H1 (cell line): ENCODE results near the gene RASGEF1C. TPM values are rescaled to one million over a fixed set of nuclear protein-coding genes. Genes with fewer than 3 reads are reported as not detected.

Experiments
- CTCF ChIA-PET: fragments of 300-600 bp; sonication (Branson Sonifier 250); formaldehyde crosslinking; loops from one replicate; lab custom pipeline; 2021; ENCODE audit not compliant: partially characterized antibody; lab: Charles Lee
- POLR2A ChIA-PET: fragments of 300-600 bp; sonication (Branson Sonifier 250); formaldehyde crosslinking; loops from one replicate; lab custom pipeline; 2021; ENCODE audit warnings: inconsistent platforms; ENCODE audit not compliant: partially characterized antibody; lab: Charles Lee
- DNase-seq, 2 experiments: peaks; one replicate each; pipeline versions ENCODE4 v3.0.0 to v3.0.0-alpha.2; 2010 to 2022; ENCODE audit warnings: low spot score in 2 of 2, low read depth in 1 of 2, mixed read lengths in 1 of 2
- FAIRE-seq: peaks from 2 replicates; lab custom pipeline; 2011; peaks lifted over from hg19 to GRCh38; lab: Jason Lieb, UNC
- H2AFZ ChIP-seq: 2 replicates; pipeline ENCODE4 v1.8.1; 2012; ENCODE audit warnings: low read length, inconsistent platforms
- H2AK5ac ChIP-seq: 2 replicates; pipeline ENCODE4 v1.6.1; 2013; ENCODE audit warnings: low read depth, low read length
- H2BK120ac ChIP-seq: replicated peaks from 2 replicates; pipeline ENCODE3; 2013; ENCODE audit warnings: low read depth, low read length, inconsistent platforms
- H2BK12ac ChIP-seq: 2 replicates; pipeline ENCODE4 v1.6.1; 2013; ENCODE audit warnings: low read depth, low read length
- H2BK15ac ChIP-seq: 2 replicates; pipeline ENCODE4 v1.6.1; 2013; ENCODE audit warnings: low read length
- H2BK20ac ChIP-seq: 2 replicates; pipeline ENCODE4 v1.6.1; 2013; ENCODE audit warnings: low read length
- H2BK5ac ChIP-seq: 2 replicates; pipeline ENCODE4 v1.6.1; 2013; ENCODE audit warnings: low read depth, low read length
- H3K14ac ChIP-seq: 2 replicates; pipeline ENCODE4 v1.6.1; 2013; ENCODE audit warnings: inconsistent platforms; ENCODE audit not compliant: insufficient read length
- H3K18ac ChIP-seq: 2 replicates; pipeline ENCODE4 v1.6.1; 2013; ENCODE audit warnings: low read length; ENCODE audit errors: extremely low read depth
- H3K23ac ChIP-seq: 2 replicates; pipeline ENCODE4 v1.6.1; 2013; ENCODE audit warnings: inconsistent platforms; ENCODE audit not compliant: insufficient read length
- H3K23me2 ChIP-seq: 2 replicates; pipeline ENCODE4 v1.6.1; 2013; ENCODE audit warnings: low read depth, low read length
- H3K27ac ChIP-seq: 2 replicates; pipeline ENCODE4 v1.6.1; 2011; ENCODE audit warnings: low read depth, low read length, inconsistent platforms
- H3K27me3 ChIP-seq, 4 experiments: replicated peaks in 1 of 4; 1 replicate in 1 of 4; 2 replicates in 3 of 4; pipeline versions ENCODE4 v1.6.1 to v1.8.1; 2011 to 2013; ENCODE audit warnings: low read length in 3 of 4, mild to moderate bottlenecking in 3 of 4, inconsistent platforms in 2 of 4, mixed read lengths in 2 of 4, moderate library complexity in 1 of 4; ENCODE audit not compliant: control insufficient read depth in 3 of 4, insufficient read depth in 3 of 4; ENCODE audit errors: extremely low read depth in 1 of 4
- H3K36me3 ChIP-seq, 4 experiments: 2 replicates each; pipeline versions ENCODE4 v1.6.1 to v1.8.1; 2011 to 2013; ENCODE audit warnings: mild to moderate bottlenecking in 4 of 4, low read length in 3 of 4, moderate library complexity in 2 of 4, control low read depth in 1 of 4, inconsistent platforms in 1 of 4; ENCODE audit not compliant: insufficient read depth in 4 of 4, control insufficient read depth in 2 of 4
- H3K4ac ChIP-seq: replicated peaks from 2 replicates; pipeline ENCODE3; 2013; ENCODE audit warnings: low read length, low read depth, mixed read lengths, inconsistent platforms; ENCODE audit not compliant: insufficient read length
- H3K4me1 ChIP-seq, 4 experiments: replicated peaks in 1 of 4; 1 replicate in 1 of 4; 2 replicates in 3 of 4; pipeline versions ENCODE4 v1.6.1 to v1.8.1; 2011 to 2013; ENCODE audit warnings: low read length in 3 of 4, inconsistent platforms in 2 of 4, mixed read lengths in 1 of 4; ENCODE audit not compliant: insufficient read depth in 4 of 4, control insufficient read depth in 3 of 4
- H3K4me2 ChIP-seq, 2 experiments: 2 replicates each; pipeline versions ENCODE4 v1.6.1 to v1.8.1; 2011 to 2013; ENCODE audit warnings: low read depth in 2 of 2, low read length in 2 of 2, control low read depth in 1 of 2, inconsistent platforms in 1 of 2, mild to moderate bottlenecking in 1 of 2; ENCODE audit not compliant: insufficient read depth in 1 of 2
- H3K4me3 ChIP-seq, 4 experiments: fragments of 200-600, 300-600 bp in 1 of 4; sonication (generic), shearing (Covaris generic), sonication (Bioruptor Twin) in 1 of 4; 2 replicates each; pipeline versions ENCODE4 v1.5.1 to v1.8.1; 2011 to 2016; ENCODE audit warnings: low read length in 4 of 4, low read depth in 3 of 4, control low read depth in 2 of 4, inconsistent platforms in 2 of 4, mild to moderate bottlenecking in 2 of 4, mixed read lengths in 1 of 4, moderate library complexity in 1 of 4; ENCODE audit not compliant: insufficient read depth in 2 of 4; ENCODE audit errors: extremely low read depth in 1 of 4
- H3K56ac ChIP-seq: replicated peaks from 2 replicates; pipeline ENCODE3; 2013; ENCODE audit warnings: low read depth, mild to moderate bottlenecking, mixed read lengths, low read length, inconsistent platforms; ENCODE audit not compliant: insufficient read length
- H3K79me1 ChIP-seq: 2 replicates; pipeline ENCODE4 v1.6.1; 2013; ENCODE audit warnings: low read depth, low read length, control low read depth
- H3K79me2 ChIP-seq, 2 experiments: 2 replicates each; pipeline versions ENCODE4 v1.6.1 to v1.8.1; 2012 to 2013; ENCODE audit warnings: low read length in 2 of 2, mild to moderate bottlenecking in 2 of 2, inconsistent platforms in 1 of 2; ENCODE audit not compliant: insufficient read depth in 2 of 2, control insufficient read depth in 1 of 2
- H3K9ac ChIP-seq, 4 experiments: replicated peaks in 1 of 4; 1 replicate in 1 of 4; 2 replicates in 3 of 4; pipeline versions ENCODE4 v1.6.1 to v1.8.1; 2011 to 2013; ENCODE audit warnings: low read depth in 3 of 4, low read length in 3 of 4, control low read depth in 2 of 4, mild to moderate bottlenecking in 2 of 4, moderate library complexity in 2 of 4, inconsistent platforms in 1 of 4; ENCODE audit errors: extremely low read depth in 1 of 4
- H3K9me3 ChIP-seq, 2 experiments: 2 replicates each; pipeline versions ENCODE4 v1.6.1 to v1.8.1; 2012 to 2013; ENCODE audit warnings: mild to moderate bottlenecking in 2 of 2, moderate library complexity in 2 of 2, control low read depth in 1 of 2, inconsistent platforms in 1 of 2, low read depth in 1 of 2, low read length in 1 of 2, mixed read lengths in 1 of 2; ENCODE audit not compliant: insufficient read depth in 2 of 2
- H4K20me1 ChIP-seq, 2 experiments: replicated peaks in 1 of 2; 2 replicates each; pipeline versions ENCODE3 to v1.8.1; 2011 to 2013; ENCODE audit warnings: inconsistent platforms in 2 of 2, low read length in 2 of 2, mild to moderate bottlenecking in 1 of 2; ENCODE audit not compliant: insufficient read depth in 2 of 2, control insufficient read depth in 1 of 2
- H4K5ac ChIP-seq: 2 replicates; pipeline ENCODE4 v1.6.1; 2013; ENCODE audit warnings: low read length, low read depth, mixed read lengths, inconsistent platforms; ENCODE audit not compliant: insufficient read length
- H4K8ac ChIP-seq: 2 replicates; pipeline ENCODE4 v1.8.0; 2013; ENCODE audit warnings: mild to moderate bottlenecking, moderate library complexity, low read length, inconsistent platforms; ENCODE audit not compliant: insufficient read depth; ENCODE audit errors: extremely low read depth
- H4K91ac ChIP-seq: replicated peaks from 2 replicates; pipeline ENCODE3; 2013; ENCODE audit warnings: low read length, mixed read lengths, inconsistent platforms; ENCODE audit not compliant: insufficient read length
- SRF ChIP-seq: IDR thresholded peaks from 2 replicates; pipeline ENCODE4 v1.6.1; 2011; ENCODE audit warnings: mild to moderate bottlenecking, low read depth, low read length, moderate library complexity
- WGBS, 2 experiments: shearing (Covaris generic) in 1 of 2; methylation state at CpG; one replicate each; pipeline versions ENCODE4 v1.1.6 to v1.1.7; 2013 to 2015; ENCODE audit warnings: low lambda C conversion rate in 2 of 2, mixed read lengths in 2 of 2, inconsistent platforms in 1 of 2, low coverage in 1 of 2, missing lambda C conversion rate in 1 of 2; ENCODE audit not compliant: insufficient replicate concordance in 2 of 2, insufficient coverage in 1 of 2, insufficient read length in 1 of 2; ENCODE audit errors: extremely low coverage in 1 of 2, missing lambda C conversion rate in 1 of 2; 5-methylcytosine and 5-hydroxymethylcytosine counted together
- polyA plus RNA-seq, 7 experiments: library from polyadenylated mRNA; depleted of rRNA in 3 of 7; stranded (reverse) in 5 of 7; unstranded in 2 of 7; fragments of >200 nt in 5 of 7; fragments of 200-250 nt in 2 of 7; gene quantifications; 1 replicate in 5 of 7; 2 replicates in 1 of 7; 4 replicates in 1 of 7; pipeline versions ENCODE4 v1.2.1 to v1.2.3, GENCODE V29; 2011 to 2013; ENCODE audit warnings: missing spikeins in 2 of 7, mixed read lengths in 2 of 7
- total RNA-seq: library from RNA; stranded (reverse); fragmentation: NEBNext Ultra II Directional; extraction: Animal tissue kit (Norgen Biotek cat#: 25700); gene quantifications from 2 replicates; pipeline ENCODE4 v1.2.1, GENCODE V29; 2021

The RASGEF1C gene
- total and polyA plus RNA-seq, 2 of the 8 experiments (the other 6 are each of a cell fraction or from before 2014, with no cell fraction given): 0.26 to 0.61 TPM

DNA sequence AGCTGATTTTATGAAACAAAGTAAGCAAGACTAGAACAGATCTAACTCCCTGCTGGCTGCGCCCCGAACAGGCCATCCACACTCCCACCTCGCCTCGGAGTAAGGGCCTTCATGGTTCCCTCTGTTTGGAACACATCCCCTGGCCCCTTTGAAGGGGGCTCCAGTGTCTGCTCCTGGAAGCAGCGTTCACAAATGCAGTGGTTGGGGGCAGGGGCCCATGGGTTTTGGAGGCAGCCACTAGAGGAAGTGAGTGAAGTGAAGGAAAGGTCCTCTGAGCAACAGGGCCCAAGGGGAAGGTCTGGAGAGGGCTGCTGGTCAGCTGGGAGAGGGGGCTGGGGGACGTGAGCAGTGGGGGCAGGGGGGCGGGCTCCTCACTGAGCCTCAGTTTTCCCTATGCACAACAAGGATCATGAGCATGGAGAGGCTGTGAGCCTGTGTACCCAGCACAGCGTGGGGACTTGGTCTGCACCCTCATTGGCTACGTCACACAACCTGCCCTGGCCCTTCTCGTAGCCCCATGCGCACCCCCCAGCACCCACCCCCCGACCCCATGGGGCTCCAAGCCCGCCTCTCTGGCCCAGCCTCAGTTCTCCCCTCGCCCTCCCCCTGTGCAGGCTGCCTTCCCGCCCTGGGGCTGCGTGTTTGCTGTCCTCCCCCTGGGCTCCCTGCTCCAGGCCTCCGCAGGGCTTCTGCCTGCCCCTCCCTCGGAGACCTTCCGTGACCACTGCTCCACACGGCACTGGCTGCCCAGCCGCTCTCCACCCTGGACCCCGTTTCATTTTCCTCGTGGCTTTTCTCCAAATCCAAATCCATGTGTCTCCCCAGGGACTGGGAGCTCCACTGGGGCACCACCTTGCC lies 39.5 kb downstream of the RASGEF1C start:
- Histone ChIP-seq H4K20me1 (no peaks in the 10 kb centered on the region), H3K9me3 (no peaks in the 10 kb centered on the region), H3K36me3 (no peaks in the 10 kb centered on the region), H3K27ac (no peak overlapping the region), H3K18ac (no peak overlapping the region), H2BK20ac (no peak overlapping the region), H3K23ac (no peak overlapping the region), H3K23me2 (no peaks in the 10 kb centered on the region), H2AFZ (peak overlapping the region; percentile 66; the same call in 1 of the 2 replicates), H3K4me3 (no peak overlapping the region), H2BK5ac (no peak overlapping the region), H4K91ac (peak overlapping the region; percentile 17), H3K4ac (no peak overlapping the region), H3K14ac (no peak overlapping the region), H2BK120ac (no peak overlapping the region), H3K4me2 (no peak overlapping the region), H4K8ac (peak overlapping the region; percentile 74), H4K5ac (no peak overlapping the region), H2AK5ac (no peak overlapping the region), H3K4me1 (peaks cover 0 to 5% (median under 1%) of the 10 kb centered on the region in 4 experiments; a peak in 1 of 7 replicates), H3K79me2 (no peaks in the 10 kb centered on the region), H3K27me3 (no peaks in the 10 kb centered on the region), H3K56ac (no peak overlapping the region), H3K79me1 (no peaks in the 10 kb centered on the region), H2BK15ac (no peak overlapping the region), H3K9ac (no peak overlapping the region), H2BK12ac (no peak overlapping the region)
- WGBS, 2 experiments: 88% methylated on average over 15 of the region's 23 CpGs; no CpG with 5 or more reads in 1 of the 2 experiments
- ChIA-PET POLR2A (interaction anchor here (0.7 kb wide), 1 partner anchor 31 kb away, joined by 4 read pairs; no protein-coding TSS in a partner anchor), CTCF (interaction anchor here (0.8 to 2.5 kb wide), 6 partner anchors 13 to 437 kb away, joined by 3 to 7 read pairs (median 4); no protein-coding TSS in a partner anchor)
- no peak for TF ChIP-seq SRF
- FAIRE-seq (no peak), DNase-seq (no peak)
